ENCODE measurements around the gene ACSM5.

DNA sequence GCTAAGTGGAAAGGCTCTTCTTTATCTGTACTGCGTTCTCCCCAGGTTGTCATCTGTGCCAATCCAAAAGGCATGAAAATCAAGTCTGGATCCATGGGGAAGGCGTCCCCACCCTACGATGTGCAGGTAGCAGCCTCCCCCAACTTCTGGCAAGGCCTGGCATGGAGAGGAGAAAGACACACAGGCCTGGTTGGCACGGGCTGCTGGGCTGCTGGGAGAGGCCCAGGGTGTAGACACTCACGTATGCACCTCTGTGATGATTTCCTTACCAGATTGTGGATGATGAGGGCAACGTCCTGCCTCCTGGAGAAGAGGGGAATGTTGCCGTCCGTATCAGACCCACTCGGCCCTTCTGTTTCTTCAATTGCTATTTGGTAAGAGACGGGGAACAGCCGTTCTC lies 21.6 kb downstream of the ACSM5 start:
- TF ChIP-seq EZH2 (IDR thresholded peaks at IDR 0.05; ENCODE audit: insufficient read depth, poor library complexity, severe bottlenecking) (no peak), EZH2phosphoT487 (IDR thresholded peaks at IDR 0.05; ENCODE audit: insufficient read depth, low read depth) (no peak)

Data from GM23248 (cell line).